H1 (cell line): ENCODE results near the gene KRT34. TPM values are rescaled to one million over a fixed set of nuclear protein-coding genes. Genes with fewer than 3 reads are reported as not detected.

Experiments used
- CTBP2 ChIP-seq: IDR thresholded peaks from 2 replicates; pipeline ENCODE4 v1.7.0; 2011; ENCODE audit warnings: borderline replicate concordance, mild to moderate bottlenecking, moderate library complexity, mixed read lengths, low read length; ENCODE audit not compliant: insufficient read depth, insufficient read length
- EGR1 ChIP-seq: IDR thresholded peaks from 2 replicates; pipeline ENCODE4 v1.6.1; 2011; ENCODE audit warnings: low read depth, low read length, borderline replicate concordance
- EP300 ChIP-seq, 2 experiments: IDR thresholded peaks; 1 replicate in 1 of 2; 2 replicates in 1 of 2; pipeline ENCODE4 v1.6.1; 2011 to 2012; ENCODE audit warnings: low read depth in 2 of 2, low read length in 2 of 2, mild to moderate bottlenecking in 2 of 2, borderline replicate concordance in 1 of 2, inconsistent platforms in 1 of 2, moderate library complexity in 1 of 2
- NRF1 ChIP-seq: IDR thresholded peaks from 2 replicates; pipeline ENCODE4 v1.6.1; 2011; ENCODE audit warnings: mild to moderate bottlenecking, low read depth, low read length, improper control_type of control experiment
- SIN3A ChIP-seq, 2 experiments: IDR thresholded peaks in 1 of 2; conservative IDR thresholded peaks in 1 of 2; 2 replicates each; pipeline ENCODE4 v1.6.1; 2011 to 2012; ENCODE audit warnings: low read length in 2 of 2, improper control_type of control experiment in 1 of 2, low read depth in 1 of 2, mild to moderate bottlenecking in 1 of 2
- SP4 ChIP-seq: IDR thresholded peaks from 2 replicates; pipeline ENCODE4 v1.6.1; 2012; ENCODE audit warnings: low read length, inconsistent platforms
- polyA plus RNA-seq, 7 experiments: library from polyadenylated mRNA; depleted of rRNA in 3 of 7; stranded (reverse) in 5 of 7; unstranded in 2 of 7; fragments of >200 nt in 5 of 7; fragments of 200-250 nt in 2 of 7; gene quantifications; 1 replicate in 5 of 7; 2 replicates in 1 of 7; 4 replicates in 1 of 7; pipeline versions ENCODE4 v1.2.1 to v1.2.3, GENCODE V29; 2011 to 2013; ENCODE audit warnings: missing spikeins in 2 of 7, mixed read lengths in 2 of 7
- total RNA-seq: library from RNA; stranded (reverse); fragmentation: NEBNext Ultra II Directional; extraction: Animal tissue kit (Norgen Biotek cat#: 25700); gene quantifications from 2 replicates; pipeline ENCODE4 v1.2.1, GENCODE V29; 2021

Gene KRT34
- total and polyA plus RNA-seq, 2 of the 8 experiments (the other 6 are each of a cell fraction or from before 2014, with no cell fraction given), result not detected

GRCh38 chr17:41333098-41333497 is 49.0 kb downstream of the KRT34 start (continued):
- TF ChIP-seq SP4, result no peak
- TF ChIP-seq EGR1, result no peak
- no peak for TF ChIP-seq SIN3A (conservative IDR thresholded peaks at IDR 0.05 in 1 of 2, IDR thresholded peaks at IDR 0.05 in 1 of 2; ENCODE audit: low read depth in 1 of 2, low read length in 2 of 2)
- no peak for TF ChIP-seq NRF1
- TF ChIP-seq CTBP2, result no peak
- TF ChIP-seq EP300 (IDR thresholded peaks at IDR 0.05; ENCODE audit: borderline replicate concordance in 1 of 2, low read depth in 2 of 2, low read length in 2 of 2), result no peak
- TF ChIP-seq, all 59 proteins: peak for 0
